Stimulated activated CD8-positive, alpha-beta memory T cell treated with anti-CD3 and anti-CD28 coated beads, Interleukin-7, amount 100 ng/mL, for 48 hours (primary cell): ENCODE results near the gene PEX1.
"Not testable (repeated sequence)": the region's sequence is repeated elsewhere in the genome, so short reads cannot be mapped to it uniquely, and the experiment has no call there.

Experiments used
- DNase-seq, 2 donors: peaks; one replicate each; pipeline ENCODE4 v3.0.0-alpha.2; 2020; ENCODE audit warnings: low read depth in 1 of 2; ENCODE audit errors: extremely low read depth in 1 of 2

PEX1 gene

DNA sequence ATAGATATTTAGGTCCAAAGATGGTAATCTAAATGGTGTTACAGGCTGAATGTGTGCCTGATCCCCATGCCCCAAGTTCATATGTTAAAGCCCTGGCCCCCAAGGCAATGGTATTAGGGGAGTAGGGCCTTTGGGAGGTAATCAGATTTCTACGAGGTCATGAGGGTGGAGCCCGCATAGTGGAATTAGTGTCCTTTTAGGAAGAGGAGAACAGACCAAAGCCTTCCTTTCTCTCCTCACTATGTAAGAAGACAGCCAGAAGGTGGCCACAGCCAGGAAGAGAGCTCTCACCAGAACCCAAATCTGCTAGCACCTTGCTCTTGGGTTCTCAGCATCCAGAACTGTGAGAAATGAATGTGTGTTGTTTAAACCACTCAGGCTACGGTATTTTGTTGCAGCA is 65.8 kb downstream of the PEX1 start:
- no peak for DNase-seq

DNA sequence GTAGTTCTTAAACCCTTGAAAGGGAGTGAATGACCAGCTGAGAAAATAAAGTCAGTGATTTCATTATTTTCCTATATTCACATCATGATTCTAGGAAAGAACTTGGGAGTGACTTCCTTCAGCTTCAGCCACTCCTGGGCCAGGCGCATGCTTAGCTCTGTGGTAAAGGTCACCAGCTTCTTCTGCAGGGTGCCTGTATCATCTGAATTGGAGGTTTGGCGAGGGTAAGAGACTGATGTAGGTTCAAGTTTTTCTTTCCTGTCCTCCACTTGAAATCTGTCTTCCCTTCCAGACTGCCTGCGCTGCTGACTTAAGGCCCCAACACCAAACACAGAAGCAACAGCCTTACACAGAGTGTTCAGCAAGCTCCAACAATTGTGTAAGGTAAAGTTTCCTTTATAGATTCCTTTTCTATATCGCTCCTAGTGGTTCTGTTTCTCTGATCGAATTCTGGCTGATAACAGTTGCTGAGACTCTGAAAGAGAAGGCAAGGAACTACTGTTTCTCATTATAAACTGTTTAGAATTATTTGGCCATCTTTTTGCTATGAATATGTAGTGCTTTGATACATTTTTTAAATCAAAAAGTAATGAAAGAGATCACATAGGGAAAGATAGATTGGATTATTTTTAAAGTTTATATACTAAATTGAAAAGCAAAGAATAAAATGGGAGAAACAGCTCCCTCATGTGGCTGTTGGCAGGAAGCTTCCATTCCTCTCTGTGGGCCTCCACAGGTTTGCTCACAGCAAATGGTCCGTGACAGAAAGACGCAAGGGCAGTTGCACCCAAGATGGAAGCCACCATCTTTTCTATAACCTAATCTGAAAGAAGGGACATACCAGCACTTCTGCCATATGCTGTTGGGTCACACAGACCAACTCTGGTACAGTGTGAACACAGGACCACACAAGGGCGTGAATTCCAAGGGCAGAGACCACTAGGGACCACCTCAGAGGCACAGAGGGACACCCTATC is 67.0 kb downstream of the PEX1 start:
- no peak for DNase-seq

DNA sequence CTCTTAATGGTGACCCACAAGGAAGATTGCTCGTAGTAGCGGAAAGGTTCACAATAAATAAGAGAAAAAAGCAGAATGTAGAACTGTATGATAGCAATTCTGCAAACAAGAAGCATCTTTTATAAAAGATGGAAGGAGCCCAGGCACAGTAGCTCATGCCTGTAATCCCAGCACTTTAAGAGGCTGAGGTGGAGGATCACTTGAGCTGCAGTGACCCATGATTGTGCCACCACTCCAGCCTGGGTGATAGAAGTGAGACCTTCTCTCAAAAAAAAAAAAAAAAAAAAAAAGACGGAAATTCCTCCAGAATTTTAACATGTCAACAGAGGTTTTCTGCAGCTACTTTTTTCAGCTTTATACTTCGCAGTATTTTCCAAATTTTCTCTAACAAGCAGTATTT is 67.8 kb downstream of the PEX1 start:
- no peak for DNase-seq

DNA sequence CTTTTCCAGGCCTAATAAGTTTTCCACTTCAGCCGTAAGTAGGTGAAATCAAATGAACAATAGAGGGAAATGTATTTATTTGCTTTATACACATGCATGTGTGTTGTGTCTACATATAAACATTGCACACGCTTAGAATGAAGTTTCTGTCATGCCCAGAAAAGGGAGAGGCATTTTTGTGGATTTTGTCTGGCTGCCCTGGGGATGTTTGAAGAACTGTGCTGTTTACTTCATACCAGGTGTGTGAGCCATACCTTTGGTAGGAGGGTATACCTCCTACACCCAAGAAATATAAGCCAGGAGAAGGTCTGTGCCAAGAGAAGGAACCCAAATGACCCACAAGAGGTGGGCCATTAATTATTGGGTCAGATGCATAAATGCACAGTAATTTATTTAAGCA is 68.2 kb downstream of the PEX1 start:
- DNase-seq: no peak

DNA sequence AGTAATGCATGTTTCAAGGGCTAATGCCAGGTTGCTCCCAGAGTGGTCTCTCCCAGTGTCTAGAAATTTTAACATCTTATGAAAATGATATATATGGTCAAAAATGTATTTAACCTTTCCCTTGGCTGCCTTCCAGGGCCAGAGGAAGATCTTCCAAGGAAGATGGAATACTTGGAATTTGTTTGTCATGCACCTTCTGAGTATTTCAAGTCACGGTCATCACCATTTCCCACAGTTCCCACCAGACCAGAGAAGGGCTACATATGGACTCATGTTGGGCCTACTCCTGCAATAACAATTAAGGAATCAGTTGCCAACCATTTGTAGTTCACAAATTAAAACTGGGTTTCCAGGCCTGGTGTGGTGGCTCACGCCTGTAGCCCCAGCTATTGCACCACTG is 72.1 kb downstream of the PEX1 start:
- no peak for DNase-seq

DNA sequence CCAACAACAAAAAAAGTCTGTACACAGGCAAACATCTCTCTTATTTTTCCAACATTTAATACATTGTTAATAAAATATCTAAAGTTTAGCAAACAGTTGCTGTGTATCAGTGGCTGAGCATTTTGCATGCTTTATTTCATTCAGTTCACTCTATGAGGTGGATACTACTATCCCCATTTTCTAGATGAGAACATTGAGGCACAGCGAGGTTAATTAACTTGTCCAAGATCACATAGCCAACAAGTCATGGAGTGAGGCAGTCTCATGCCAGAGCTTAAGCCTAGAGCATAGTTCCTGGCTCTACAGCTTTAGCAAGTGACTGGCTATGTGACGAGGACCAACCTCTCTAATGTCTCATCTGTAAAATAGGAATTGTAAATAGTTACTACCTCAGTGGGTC is 76.7 kb downstream of the PEX1 start:
- DNase-seq: no peak

DNA sequence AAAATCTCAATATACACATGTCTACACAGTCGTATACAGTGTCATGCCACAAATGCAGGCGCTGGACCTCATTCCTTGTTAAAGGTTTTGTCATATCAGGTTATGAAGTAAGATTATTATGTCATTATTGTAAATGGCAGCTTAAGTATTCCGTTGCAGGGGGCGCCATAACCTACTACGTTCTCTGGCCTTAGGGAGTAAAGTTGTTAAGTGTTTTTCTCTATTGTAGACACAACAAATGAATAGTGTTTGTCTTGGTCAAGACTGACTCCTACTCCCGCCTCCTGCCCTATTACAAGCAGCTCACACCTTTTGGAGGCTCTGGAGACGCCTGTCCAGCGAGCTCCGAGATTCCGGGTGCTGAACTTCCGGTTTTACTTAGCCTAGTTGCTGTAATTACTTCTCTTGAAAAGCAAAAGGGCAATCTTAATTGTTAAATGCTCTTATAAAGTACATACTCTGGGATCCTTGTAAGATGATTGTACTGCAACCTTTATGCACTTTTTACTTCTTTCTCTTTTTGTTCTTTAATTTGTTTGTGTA is 80.0 kb downstream of the PEX1 start:
- DNase-seq: peak in 1 of 2 donors; percentile 11

DNA sequence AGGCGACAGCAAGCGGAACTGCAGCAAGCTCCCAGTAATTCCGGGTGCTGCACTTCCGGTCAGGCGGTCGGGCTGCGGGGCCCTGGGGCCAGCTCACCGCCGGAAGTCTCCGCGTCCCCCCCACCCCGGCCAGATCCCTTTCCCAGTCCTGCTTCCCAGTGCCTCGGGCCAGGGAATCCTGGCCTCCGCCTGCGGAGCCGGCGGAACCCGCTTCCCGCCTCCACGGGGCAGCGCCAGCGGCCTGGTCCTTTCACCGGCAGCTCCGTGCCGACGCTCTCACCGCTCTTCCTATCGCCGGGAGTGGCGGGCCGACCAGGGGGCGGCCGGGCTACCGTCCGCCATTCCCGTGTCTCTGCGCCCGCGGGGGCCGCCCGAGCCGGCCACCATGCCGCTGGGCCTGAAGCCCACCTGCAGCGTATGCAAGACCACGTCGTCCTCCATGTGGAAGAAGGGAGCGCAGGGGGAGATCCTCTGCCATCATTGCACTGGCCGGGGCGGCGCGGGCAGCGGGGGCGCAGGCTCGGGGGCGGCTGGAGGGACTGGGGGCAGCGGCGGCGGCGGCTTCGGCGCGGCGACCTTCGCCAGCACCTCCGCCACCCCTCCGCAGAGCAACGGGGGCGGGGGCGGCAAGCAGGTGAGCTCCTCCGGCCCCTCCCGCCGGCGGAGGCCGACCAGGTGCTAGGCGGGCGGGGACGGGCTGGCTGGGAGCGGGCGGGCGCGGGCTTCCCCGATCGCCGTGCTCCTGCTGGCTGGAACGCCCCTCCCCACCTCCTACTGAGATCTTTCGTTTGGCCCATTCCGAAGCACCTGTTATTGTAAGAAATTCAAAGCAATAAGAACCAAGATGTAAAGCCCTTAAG is 80.7 kb downstream of the PEX1 start, which contains the start of gene GATAD1:
GATAD1 (plus strand) TSS at position 138 of the 860 bp plus-strand sequence; CDS start at position 386, 248 bp downstream.
- DNase-seq: peak; percentile 57 to 72

DNA sequence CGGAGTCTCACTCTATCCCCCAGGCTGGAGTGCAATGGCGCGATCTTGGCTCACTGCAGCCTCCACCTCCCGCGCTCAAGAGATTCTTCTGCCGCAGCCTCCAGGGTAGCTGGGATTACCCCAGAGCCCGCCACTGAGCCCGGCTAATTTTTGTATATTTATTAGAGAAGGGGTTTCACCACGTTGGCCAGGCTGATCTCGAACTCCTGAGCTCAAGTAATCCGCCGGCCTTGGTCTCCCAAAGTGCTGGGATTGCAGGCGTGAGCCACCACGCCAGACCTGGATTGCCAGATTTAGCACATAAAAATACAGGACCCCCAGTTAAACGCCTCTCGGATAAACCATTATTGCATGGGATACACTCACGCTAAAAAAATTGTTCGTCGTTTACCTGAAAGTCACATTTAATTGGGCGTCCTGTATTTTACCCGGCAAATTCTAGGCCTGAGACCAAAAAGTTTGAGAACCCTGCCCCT is 81.4 kb downstream of the PEX1 start:
- no peak for DNase-seq

DNA sequence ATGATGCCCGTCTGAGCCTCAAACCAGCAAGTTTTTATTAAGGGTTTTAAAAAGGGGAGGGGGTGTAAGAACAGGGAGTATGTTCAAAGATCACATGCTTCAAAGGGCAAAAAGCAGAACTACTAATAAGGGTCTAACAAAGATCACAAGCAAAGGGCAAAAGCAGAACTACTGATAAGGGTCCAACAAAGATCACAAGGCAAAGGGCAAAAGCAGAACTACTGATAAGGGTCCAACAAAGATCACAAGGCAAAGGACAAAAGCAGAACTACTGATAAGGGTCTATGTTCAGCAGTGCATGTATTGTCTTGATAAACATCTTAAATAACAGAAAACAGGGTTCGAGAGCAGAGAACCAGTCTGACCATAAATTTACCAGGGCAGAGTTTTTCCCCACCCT is 85.6 kb downstream of the PEX1 start:
- not testable (repeated sequence) for DNase-seq

DNA sequence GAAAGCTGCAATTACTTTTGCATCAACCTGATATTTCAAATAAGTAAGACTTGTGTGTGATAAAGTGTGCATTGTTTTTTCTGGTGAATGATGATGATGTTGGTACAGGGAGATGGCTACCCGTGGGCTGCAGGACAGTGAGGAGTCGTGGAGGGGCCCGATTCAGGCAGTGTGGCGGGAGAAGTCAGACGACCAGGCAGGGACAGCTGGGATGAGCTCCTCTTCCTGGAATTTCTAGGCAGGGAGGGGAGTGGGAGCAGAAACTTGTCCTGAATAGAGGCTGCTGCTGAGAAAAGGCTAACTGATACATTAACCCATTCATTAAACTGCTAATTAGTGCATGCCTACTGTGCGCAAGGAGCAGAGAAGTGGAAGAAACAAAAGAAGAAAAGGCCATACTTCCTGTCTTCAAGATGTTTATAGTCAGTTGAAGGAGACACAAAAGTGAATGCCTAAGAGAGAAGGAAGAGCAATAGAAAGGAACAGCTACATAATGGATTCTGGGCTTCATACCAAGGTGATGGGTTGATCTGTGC is 90.3 kb downstream of the PEX1 start:
- DNase-seq: no peak
